ENCODE data around the gene GTF2I.
"Not testable (repeated sequence)": the region's sequence is repeated elsewhere in the genome, so short reads cannot be mapped to it uniquely, and the experiment has no call there.

Gene GTF2I

DNA sequence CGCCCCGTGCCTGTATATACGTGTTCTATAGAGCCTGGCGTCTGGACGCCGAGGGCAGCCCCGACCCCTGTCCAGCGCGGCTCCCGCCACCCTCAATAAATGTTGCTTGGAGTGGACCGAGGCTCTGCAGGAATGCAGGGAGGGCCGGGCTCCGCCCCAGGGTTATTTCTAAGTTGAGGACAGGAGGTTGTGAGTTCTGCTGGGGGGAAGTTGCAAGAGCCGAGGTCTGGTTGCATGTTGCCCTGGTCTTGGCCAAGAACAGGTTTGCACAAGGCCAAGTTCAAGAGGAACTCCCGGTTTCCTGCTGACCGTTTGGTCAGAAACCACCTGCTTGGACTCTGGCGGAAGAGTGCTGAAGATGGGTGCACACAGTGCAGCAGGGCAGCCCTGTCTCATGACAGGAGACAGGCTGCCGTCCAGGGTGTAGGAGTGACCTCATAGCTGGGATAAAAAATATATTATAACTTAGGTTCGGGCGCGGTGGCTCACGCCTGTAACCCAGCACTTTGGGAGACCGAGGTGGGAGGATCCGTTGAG, 131.8 kb downstream of the GTF2I start:
- not testable (repeated sequence) for H3K4me1 ChIP-seq (ENCODE audit: insufficient read depth, insufficient read length); H3K36me3 ChIP-seq (ENCODE audit: insufficient read depth, insufficient read length, low read length); H3K9me3 ChIP-seq (ENCODE audit: insufficient read depth, low read length); H3K4me3 ChIP-seq (ENCODE audit: insufficient read length, low read depth); H3K27me3 ChIP-seq (ENCODE audit: insufficient read depth, insufficient read length); H3K9ac ChIP-seq (ENCODE audit: insufficient read length, low read depth); DNase-seq (ENCODE audit: low read depth, low spot score)

DNA sequence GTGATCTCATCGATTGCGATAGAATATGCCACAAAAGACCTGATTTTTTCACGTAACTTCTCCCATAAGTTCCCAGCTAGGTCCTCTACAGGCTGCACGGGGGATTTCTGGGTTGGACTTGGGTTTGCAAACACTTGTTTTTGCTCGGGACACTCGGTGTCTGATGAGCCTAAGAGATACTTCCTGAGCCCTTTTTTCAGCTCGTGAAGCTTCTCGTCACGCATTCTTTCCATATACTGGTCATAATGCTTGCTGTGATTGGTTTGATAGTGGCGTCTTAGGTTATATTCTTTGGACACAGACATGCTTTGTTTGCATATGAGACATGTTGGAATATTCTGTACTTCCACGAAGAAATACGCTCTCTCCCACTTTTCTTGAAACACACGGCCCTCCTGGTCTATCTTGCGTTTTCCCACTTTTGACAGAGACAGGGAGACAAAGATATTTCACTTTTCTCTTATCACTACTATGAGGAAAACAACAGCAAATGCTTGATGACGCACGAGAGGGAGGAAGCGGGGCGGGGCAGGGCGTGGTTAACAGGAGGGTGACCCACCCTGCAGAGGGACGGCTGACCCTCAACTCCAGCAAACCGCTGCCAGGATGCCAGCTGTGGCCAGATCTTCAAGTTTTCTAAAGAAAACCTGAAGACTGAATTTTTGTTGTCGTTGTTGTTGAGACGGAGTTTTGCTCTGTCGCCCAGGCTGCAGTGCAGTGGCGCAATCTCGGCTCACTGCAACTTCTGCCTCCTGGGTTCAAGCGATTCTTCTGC, 140.5 kb downstream of the GTF2I start:
- not testable (repeated sequence) for DNase-seq (ENCODE audit: low read depth, low spot score); H3K9me3 ChIP-seq (ENCODE audit: insufficient read depth, low read length); H3K9ac ChIP-seq (ENCODE audit: insufficient read length, low read depth); H3K4me1 ChIP-seq (ENCODE audit: insufficient read depth, insufficient read length); H3K4me3 ChIP-seq (ENCODE audit: insufficient read length, low read depth); H3K36me3 ChIP-seq (ENCODE audit: insufficient read depth, insufficient read length, low read length); H3K27me3 ChIP-seq (ENCODE audit: insufficient read depth, insufficient read length)

DNA sequence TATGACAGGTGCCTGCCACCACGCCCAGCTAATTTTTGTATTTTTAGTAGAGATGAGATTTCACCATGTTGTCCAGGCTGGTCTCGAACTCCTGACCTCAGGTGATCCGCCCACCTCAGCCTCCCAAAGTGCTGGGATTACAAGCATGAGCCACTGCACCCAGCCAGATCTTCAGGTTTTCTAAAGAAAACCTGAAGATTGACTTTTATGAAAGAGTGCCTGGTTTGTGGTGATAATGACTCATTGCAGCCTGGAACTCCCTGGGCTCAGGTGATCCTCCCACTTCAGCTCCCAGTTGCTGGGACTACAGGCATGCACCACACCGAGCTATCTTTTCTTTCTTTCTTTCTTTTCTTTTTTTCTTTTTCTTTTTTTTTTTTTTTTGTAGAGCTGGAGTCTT, 141.1 kb downstream of the GTF2I start:
- H3K9ac ChIP-seq (ENCODE audit: insufficient read length, low read depth); H3K9me3 ChIP-seq (ENCODE audit: insufficient read depth, low read length); H3K4me3 ChIP-seq (ENCODE audit: insufficient read length, low read depth); H3K4me1 ChIP-seq (ENCODE audit: insufficient read depth, insufficient read length); H3K27me3 ChIP-seq (ENCODE audit: insufficient read depth, insufficient read length); H3K36me3 ChIP-seq (ENCODE audit: insufficient read depth, insufficient read length, low read length); DNase-seq (ENCODE audit: low read depth, low spot score): not testable (repeated sequence)

All from NT2/D1 (cell line).